A549 (cell line): ENCODE results near the gene OR56A5. TPM values are rescaled to one million over a fixed set of nuclear protein-coding genes. Genes with fewer than 3 reads are reported as not detected.

ENCODE experiments used
- ATAC-seq, 2 experiments: fragments of 200-7000 bp in 1 of 2; fragments of >200 bp in 1 of 2; cut with Nextera tagmentation in 1 of 2; cut with Tn5 transposase in 1 of 2; 3 replicates each; pipeline versions ENCODE4 v1.8.0 to v1.9.1; 2018 to 2020; ENCODE audit warnings: mild to moderate bottlenecking in 1 of 2, moderate library complexity in 1 of 2
- CTCF ChIA-PET: fragments of 300-600 bp; sonication (Branson Sonifier 250); formaldehyde crosslinking; extraction: SDS; loops from one replicate; lab custom pipeline; 2021; ENCODE audit warnings: antibody characterized with exemption, inconsistent platforms; lab: Yijun Ruan, JAX
- POLR2A ChIA-PET: fragments of 350-600 bp; formaldehyde crosslinking; extraction: SDS; loops from one replicate; lab custom pipeline; 2021; ENCODE audit warnings: antibody characterized with exemption, inconsistent platforms; lab: Yijun Ruan, JAX
- DNase-seq, 2 experiments: peaks; one replicate each; pipeline versions ENCODE4 v3.0.0 to v3.0.0-alpha.2; 2011 to 2016; ENCODE audit warnings: low read depth in 1 of 2, low spot score in 1 of 2
- FAIRE-seq: peaks from 2 replicates; lab custom pipeline; 2011; peaks lifted over from hg19 to GRCh38; lab: Jason Lieb, UNC
- H3K27ac ChIP-seq, 2 experiments: fragments of >200 bp; sonication (Bioruptor Twin); formaldehyde crosslinking; 3 replicates each; pipeline ENCODE4 v1.5.1; 2016 to 2017
- H3K4me1 ChIP-seq: fragments of >200 bp; sonication (Bioruptor Twin); formaldehyde crosslinking; 3 replicates; pipeline ENCODE4 v1.6.1; 2016
- H3K4me2 ChIP-seq: fragments of >200 bp; sonication (Bioruptor Twin); formaldehyde crosslinking; 3 replicates; pipeline ENCODE4 v1.6.1; 2016
- H3K4me3 ChIP-seq: fragments of >200 bp; sonication (Bioruptor Twin); formaldehyde crosslinking; 3 replicates; pipeline ENCODE4 v1.5.1; 2016
- H3K9me3 ChIP-seq: fragments of >200 bp; sonication (Bioruptor Twin); formaldehyde crosslinking; 3 replicates; pipeline ENCODE4 v1.6.1; 2016
- BHLHE40 ChIP-seq: IDR thresholded peaks from 2 replicates; pipeline ENCODE4 v1.6.1; 2012; ENCODE audit warnings: low read depth, low read length, inconsistent platforms
- CHD2 ChIP-seq: fragments of 150-350 bp; IDR thresholded peaks from 2 replicates; pipeline ENCODE4 v1.6.1; 2014; ENCODE audit warnings: low read length; ENCODE audit not compliant: partially characterized antibody
- CHD4 ChIP-seq: fragments of 200-600 bp; sonication (generic); IDR thresholded peaks from 2 replicates; pipeline ENCODE4 v1.6.1; 2016; ENCODE audit warnings: antibody characterized with exemption, mild to moderate bottlenecking, borderline replicate concordance
- EHMT2 ChIP-seq: fragments of 200-600 bp; sonication (generic); IDR thresholded peaks from 2 replicates; pipeline ENCODE4 v1.6.1; 2016; ENCODE audit warnings: antibody characterized with exemption, low read depth, mild to moderate bottlenecking, moderate library complexity
- EP300 ChIP-seq, 2 experiments: fragments of >200 bp; sonication (Bioruptor Twin); formaldehyde crosslinking; IDR thresholded peaks; 2 replicates in 1 of 2; 3 replicates in 1 of 2; pipeline ENCODE4 v1.6.1; 2016 to 2017
- ESRRA ChIP-seq: fragments of 150-350 bp; IDR thresholded peaks from 2 replicates; pipeline ENCODE4 v1.6.1; 2014; ENCODE audit warnings: mild to moderate bottlenecking, low read length, borderline replicate concordance
- FOSL2 ChIP-seq, 2 experiments: fragments of 450-650 bp in 1 of 2; fragments of >200 bp in 1 of 2; sonication (Bioruptor Twin) in 1 of 2; formaldehyde crosslinking; IDR thresholded peaks; 2 replicates each; pipeline versions ENCODE4 v1.5.0 to v1.6.1; 2016 to 2020; ENCODE audit warnings: mild to moderate bottlenecking in 1 of 2, moderate library complexity in 1 of 2
- HMGXB4 ChIP-seq: fragments of 250-450 bp; sonication (Bioruptor Pico); IDR thresholded peaks from 2 replicates; pipeline ENCODE4 v1.5.0; 2021; ENCODE audit warnings: mild to moderate bottlenecking, moderate library complexity, borderline replicate concordance
- HOXB13 ChIP-seq: fragments of 250-450 bp; sonication (Bioruptor Pico); IDR thresholded peaks from 2 replicates; pipeline ENCODE4 v1.5.0; 2020; ENCODE audit warnings: low read depth, mild to moderate bottlenecking, moderate library complexity
- HOXB5 ChIP-seq: fragments of 250-450 bp; sonication (Bioruptor Pico); IDR thresholded peaks from 2 replicates; pipeline ENCODE4 v1.5.0; 2020; ENCODE audit warnings: mild to moderate bottlenecking, moderate library complexity
- JUNB ChIP-seq: fragments of >200 bp; sonication (Bioruptor Twin); formaldehyde crosslinking; IDR thresholded peaks from 2 replicates; pipeline ENCODE4 v1.6.1; 2016
- KDM1A ChIP-seq: fragments of 200-600 bp; sonication (generic); IDR thresholded peaks from 2 replicates; pipeline ENCODE4 v1.6.1; 2016; ENCODE audit warnings: low read depth, mild to moderate bottlenecking
- KDM5A ChIP-seq: fragments of 200-600 bp; sonication (generic); IDR thresholded peaks from 2 replicates; pipeline ENCODE4 v1.6.1; 2016; ENCODE audit warnings: antibody characterized with exemption, mild to moderate bottlenecking
- MYC ChIP-seq: IDR thresholded peaks from 2 replicates; pipeline ENCODE4 v1.6.1; 2012; ENCODE audit warnings: mild to moderate bottlenecking, inconsistent platforms, low read length, improper control_type of control experiment, borderline replicate concordance
- NFE2L2 ChIP-seq: fragments of 150-350 bp; conservative IDR thresholded peaks from 2 replicates; pipeline ENCODE4 v1.6.1; 2014; ENCODE audit warnings: low read length
- RAD21 ChIP-seq, 2 experiments: fragments of >200 bp in 1 of 2; sonication (Bioruptor Twin) in 1 of 2; formaldehyde crosslinking in 1 of 2; IDR thresholded peaks in 1 of 2; conservative IDR thresholded peaks in 1 of 2; 2 replicates in 1 of 2; 3 replicates in 1 of 2; pipeline ENCODE4 v1.6.1; 2012 to 2018; ENCODE audit warnings: inconsistent platforms in 1 of 2
- RFX5 ChIP-seq: fragments of 450-650 bp; IDR thresholded peaks from 2 replicates; pipeline ENCODE4 v1.7.1; 2014; ENCODE audit warnings: antibody characterized with exemption, mild to moderate bottlenecking, moderate library complexity
- SMC3 ChIP-seq: fragments of >200 bp; sonication (Bioruptor Twin); formaldehyde crosslinking; IDR thresholded peaks from 3 replicates; pipeline ENCODE4 v1.6.1; 2018; ENCODE audit warnings: inconsistent platforms
- TP53 ChIP-seq: fragments of 250-450 bp; sonication (Bioruptor Pico); IDR thresholded peaks from 2 replicates; pipeline ENCODE4 v1.5.0; 2021; ENCODE audit warnings: mild to moderate bottlenecking, moderate library complexity
- ZSCAN20 ChIP-seq: fragments of 250-450 bp; sonication (Bioruptor Pico); IDR thresholded peaks from 2 replicates; pipeline ENCODE4 v1.8.0; 2022; ENCODE audit warnings: mild to moderate bottlenecking, moderate library complexity
- WGBS: methylation state at CpG from one replicate; pipeline ENCODE4 v1.1.6; 2017; ENCODE audit errors: missing lambda C conversion rate; 5-methylcytosine and 5-hydroxymethylcytosine counted together
- polyA plus RNA-seq, 4 experiments: library from polyadenylated mRNA; depleted of rRNA in 3 of 4; stranded (reverse); fragments of >200 nt; fragmentation: RNase III in 1 of 4; extraction: RNeasy Plus Mini Kit Qiagen cat#74134 plus additional on column Dnase treatment in 1 of 4; gene quantifications; 2 replicates in 3 of 4; 3 replicates in 1 of 4; pipeline ENCODE4 v1.2.3, GENCODE V29; 2011 to 2017
- small RNA-seq, 6 experiments: library from RNA; depleted of rRNA; stranded (forward); fragments of <200 nt; gene quantifications; one replicate each; pipeline ENCODE3, GENCODE V24; 2012
- TF ChIP-seq, protein P1 (sequence below): IDR thresholded peaks from 2 replicates; pipeline ENCODE4 v1.6.1; 2012; ENCODE audit warnings: low read depth, borderline replicate concordance

The OR56A5 gene
- polyA plus RNA-seq, 2 of the 4 experiments (the other 2 are of a cell fraction) = not detected

DNA sequence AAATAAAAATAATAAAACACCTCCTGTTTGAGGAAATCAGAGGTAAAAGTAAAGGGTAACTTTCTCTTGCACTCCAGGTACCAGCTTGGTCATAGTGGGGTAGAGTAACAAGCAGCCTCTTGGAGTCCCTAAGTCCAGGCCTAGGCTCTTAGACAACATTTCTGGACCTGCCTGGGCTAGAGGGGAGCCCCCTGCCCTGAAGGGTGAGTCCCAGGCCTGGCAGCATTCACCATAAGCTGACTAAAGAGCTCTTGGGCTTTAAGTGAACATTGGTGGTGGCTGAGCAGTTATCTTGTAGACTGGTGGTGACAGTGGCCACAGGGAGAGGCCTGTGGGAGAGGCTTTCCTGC lies 44.9 kb downstream of the OR56A5 start:
- TF ChIP-seq HOXB13 (CRISPR knock-in tag) (no peak), HOXB5 (no peak), ESRRA (no peak), NFE2L2 (no peak), KDM5A (no peak), CHD2 (no peak), KDM1A (no peak), ZSCAN20 (CRISPR knock-in tag) (no peak), BHLHE40 (no peak), HMGXB4 (no peak), SMC3 (no peak), RAD21 (conservative IDR thresholded peaks at IDR 0.05 in 1 of 2, IDR thresholded peaks at IDR 0.05 in 1 of 2) (no peak), MYC (no peak), TP53 (CRISPR knock-in tag) (no peak), CHD4 (no peak)
- TF ChIP-seq, protein P1, sequence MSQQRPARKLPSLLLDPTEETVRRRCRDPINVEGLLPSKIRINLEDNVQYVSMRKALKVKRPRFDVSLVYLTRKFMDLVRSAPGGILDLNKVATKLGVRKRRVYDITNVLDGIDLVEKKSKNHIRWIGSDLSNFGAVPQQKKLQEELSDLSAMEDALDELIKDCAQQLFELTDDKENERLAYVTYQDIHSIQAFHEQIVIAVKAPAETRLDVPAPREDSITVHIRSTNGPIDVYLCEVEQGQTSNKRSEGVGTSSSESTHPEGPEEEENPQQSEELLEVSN = no peak
- H3K4me2 ChIP-seq = no peak overlapping the region
- H3K27ac ChIP-seq = peak overlapping the region in 1 of 2 experiments; percentile 15; a peak in 1 of 6 replicates
- no peaks in the 10 kb centered on the region for H3K9me3 ChIP-seq
- DNase-seq (no peak), FAIRE-seq (no peak), ATAC-seq (no peak)
- ChIA-PET POLR2A (no interaction called here), CTCF (no interaction called here)
- H3K4me1 ChIP-seq = no peaks in the 10 kb centered on the region
- H3K4me3 ChIP-seq = no peak overlapping the region

- ChIA-PET CTCF (no interaction called here), POLR2A (no interaction called here)
- peak; percentile 66 to 69; a peak in 4 of 6 replicates for ATAC-seq
- DNase-seq = peak in 1 of 2 experiments; percentile 57
- FAIRE-seq = no peak
- Histone ChIP-seq H3K4me1 (no peaks in the 10 kb centered on the region), H3K4me2 (no peak overlapping the region), H3K9me3 (no peaks in the 10 kb centered on the region), H3K4me3 (no peak overlapping the region), H3K27ac (no peak overlapping the region; a peak in 1 of 6 replicates)
- TF ChIP-seq EHMT2 = no peak
- no peak for TF ChIP-seq JUNB
- no peak for TF ChIP-seq EP300 (IDR thresholded peaks at IDR 0.05)
- TF ChIP-seq RFX5 = no peak
- no peak for TF ChIP-seq FOSL2 (IDR thresholded peaks at IDR 0.05)
- TF ChIP-seq FOSL2 (CRISPR knock-in tag; IDR thresholded peaks at IDR 0.05) = peak; percentile 61; the same call in 1 of the 2 replicates
- WGBS = 25% methylated on average over 2 of the region's 2 CpGs
Measured at GRCh38 chr11:5922749-5923426, 45.4 kb downstream of the OR56A5 start.

Small RNA genes lying within 50 kb of the gene (small RNA-seq; reads per million reads assigned to genes)
- gene RNA5SP329 = 0 reads per million in 6 experiments

Other genes starting within 250 kb of the OR56A5 start
- not detected in 2 replicates for gene OR56B1, start 232.0 kb downstream of the OR56A5 start, polyA plus RNA-seq (2011; rRNA removed)
- gene OR56B1, start 232.0 kb downstream of the OR56A5 start, polyA plus RNA-seq (2017; fragmentation: RNase III; extraction: RNeasy Plus Mini Kit Qiagen cat#74134 plus additional on column Dnase treatment) = not detected in 3 replicates
- gene OR52N4, start 214.3 kb downstream of the OR56A5 start, polyA plus RNA-seq (2011; rRNA removed) = not detected in 2 replicates
- not detected in 3 replicates for gene OR52N4, start 214.3 kb downstream of the OR56A5 start, polyA plus RNA-seq (2017; fragmentation: RNase III; extraction: RNeasy Plus Mini Kit Qiagen cat#74134 plus additional on column Dnase treatment)
- not detected in 2 replicates for gene OR52N5, start 185.1 kb downstream of the OR56A5 start, polyA plus RNA-seq (2011; rRNA removed)
- not detected in 3 replicates for gene OR52N5, start 185.1 kb downstream of the OR56A5 start, polyA plus RNA-seq (2017; fragmentation: RNase III; extraction: RNeasy Plus Mini Kit Qiagen cat#74134 plus additional on column Dnase treatment)
- gene OR52N1, start 177.2 kb downstream of the OR56A5 start, polyA plus RNA-seq (2011; rRNA removed) = not detected in 2 replicates
- not detected in 3 replicates for gene OR52N1, start 177.2 kb downstream of the OR56A5 start, polyA plus RNA-seq (2017; fragmentation: RNase III; extraction: RNeasy Plus Mini Kit Qiagen cat#74134 plus additional on column Dnase treatment)
- gene OR52N2, start 159.6 kb downstream of the OR56A5 start, polyA plus RNA-seq (2011; rRNA removed) = not detected in 2 replicates
- gene OR52N2, start 159.6 kb downstream of the OR56A5 start, polyA plus RNA-seq (2017; fragmentation: RNase III; extraction: RNeasy Plus Mini Kit Qiagen cat#74134 plus additional on column Dnase treatment) = not detected in 3 replicates
- not detected in 2 replicates for gene OR52E6, start 126.6 kb downstream of the OR56A5 start, polyA plus RNA-seq (2011; rRNA removed)
- gene OR52E6, start 126.6 kb downstream of the OR56A5 start, polyA plus RNA-seq (2017; fragmentation: RNase III; extraction: RNeasy Plus Mini Kit Qiagen cat#74134 plus additional on column Dnase treatment) = not detected in 3 replicates
- not detected in 2 replicates for gene OR52E8, start 110.8 kb downstream of the OR56A5 start, polyA plus RNA-seq (2011; rRNA removed)
- not detected in 3 replicates for gene OR52E8, start 110.8 kb downstream of the OR56A5 start, polyA plus RNA-seq (2017; fragmentation: RNase III; extraction: RNeasy Plus Mini Kit Qiagen cat#74134 plus additional on column Dnase treatment)
- not detected in 2 replicates for gene OR52E4, start 87.9 kb downstream of the OR56A5 start, polyA plus RNA-seq (2011; rRNA removed)
- not detected in 3 replicates for gene OR52E4, start 87.9 kb downstream of the OR56A5 start, polyA plus RNA-seq (2017; fragmentation: RNase III; extraction: RNeasy Plus Mini Kit Qiagen cat#74134 plus additional on column Dnase treatment)
- not detected in 2 replicates for gene OR52E5, start 75.3 kb downstream of the OR56A5 start, polyA plus RNA-seq (2011; rRNA removed)
- gene OR52E5, start 75.3 kb downstream of the OR56A5 start, polyA plus RNA-seq (2017; fragmentation: RNase III; extraction: RNeasy Plus Mini Kit Qiagen cat#74134 plus additional on column Dnase treatment) = not detected in 3 replicates
- gene OR56A3, start 26.2 kb downstream of the OR56A5 start, polyA plus RNA-seq (2011; rRNA removed) = not detected in 2 replicates
- not detected in 3 replicates for gene OR56A3, start 26.2 kb downstream of the OR56A5 start, polyA plus RNA-seq (2017; fragmentation: RNase III; extraction: RNeasy Plus Mini Kit Qiagen cat#74134 plus additional on column Dnase treatment)
- gene OR52L1, start 18.5 kb upstream of the OR56A5 start, polyA plus RNA-seq (2011; rRNA removed) = not detected in 2 replicates
- gene OR52L1, start 18.5 kb upstream of the OR56A5 start, polyA plus RNA-seq (2017; fragmentation: RNase III; extraction: RNeasy Plus Mini Kit Qiagen cat#74134 plus additional on column Dnase treatment) = not detected in 3 replicates
- gene OR56A4, start 38.5 kb upstream of the OR56A5 start, polyA plus RNA-seq (2011; rRNA removed) = not detected in 2 replicates
- gene OR56A4, start 38.5 kb upstream of the OR56A5 start, polyA plus RNA-seq (2017; fragmentation: RNase III; extraction: RNeasy Plus Mini Kit Qiagen cat#74134 plus additional on column Dnase treatment) = not detected in 3 replicates
- not detected in 2 replicates for gene OR56A1, start 62.3 kb upstream of the OR56A5 start, polyA plus RNA-seq (2011; rRNA removed)
- not detected in 3 replicates for gene OR56A1, start 62.3 kb upstream of the OR56A5 start, polyA plus RNA-seq (2017; fragmentation: RNase III; extraction: RNeasy Plus Mini Kit Qiagen cat#74134 plus additional on column Dnase treatment)
- gene OR56B4, start 139.2 kb upstream of the OR56A5 start, polyA plus RNA-seq (2011; rRNA removed) = not detected in 2 replicates
- gene OR56B4, start 139.2 kb upstream of the OR56A5 start, polyA plus RNA-seq (2017; fragmentation: RNase III; extraction: RNeasy Plus Mini Kit Qiagen cat#74134 plus additional on column Dnase treatment) = not detected in 3 replicates
- not detected in 2 replicates for gene OR52B2, start 201.8 kb upstream of the OR56A5 start, polyA plus RNA-seq (2011; rRNA removed)
- not detected in 3 replicates for gene OR52B2, start 201.8 kb upstream of the OR56A5 start, polyA plus RNA-seq (2017; fragmentation: RNase III; extraction: RNeasy Plus Mini Kit Qiagen cat#74134 plus additional on column Dnase treatment)
- gene OR52W1, start 230.7 kb upstream of the OR56A5 start, polyA plus RNA-seq (2011; rRNA removed) = not detected in 2 replicates
- not detected in 3 replicates for gene OR52W1, start 230.7 kb upstream of the OR56A5 start, polyA plus RNA-seq (2017; fragmentation: RNase III; extraction: RNeasy Plus Mini Kit Qiagen cat#74134 plus additional on column Dnase treatment)
- not detected in 2 replicates for gene C11orf42, start 237.1 kb upstream of the OR56A5 start, polyA plus RNA-seq (2011; rRNA removed)
- not detected in 3 replicates for gene C11orf42, start 237.1 kb upstream of the OR56A5 start, polyA plus RNA-seq (2017; fragmentation: RNase III; extraction: RNeasy Plus Mini Kit Qiagen cat#74134 plus additional on column Dnase treatment)